NCI-H1436 (cell line): ENCODE results near the gene HIF1A.
"Not testable (repeated sequence)": the region's sequence is repeated elsewhere in the genome, so short reads cannot be mapped to it uniquely, and the experiment has no call there.

Experiments used
- DNase-seq: peaks from one replicate; lab custom pipeline; 2025; lab: John Stamatoyannopoulos, UW

The HIF1A gene

GRCh38 chr14:61708693-61709092 is 13.4 kb downstream of the HIF1A start:
- not testable (repeated sequence) for DNase-seq

DNA sequence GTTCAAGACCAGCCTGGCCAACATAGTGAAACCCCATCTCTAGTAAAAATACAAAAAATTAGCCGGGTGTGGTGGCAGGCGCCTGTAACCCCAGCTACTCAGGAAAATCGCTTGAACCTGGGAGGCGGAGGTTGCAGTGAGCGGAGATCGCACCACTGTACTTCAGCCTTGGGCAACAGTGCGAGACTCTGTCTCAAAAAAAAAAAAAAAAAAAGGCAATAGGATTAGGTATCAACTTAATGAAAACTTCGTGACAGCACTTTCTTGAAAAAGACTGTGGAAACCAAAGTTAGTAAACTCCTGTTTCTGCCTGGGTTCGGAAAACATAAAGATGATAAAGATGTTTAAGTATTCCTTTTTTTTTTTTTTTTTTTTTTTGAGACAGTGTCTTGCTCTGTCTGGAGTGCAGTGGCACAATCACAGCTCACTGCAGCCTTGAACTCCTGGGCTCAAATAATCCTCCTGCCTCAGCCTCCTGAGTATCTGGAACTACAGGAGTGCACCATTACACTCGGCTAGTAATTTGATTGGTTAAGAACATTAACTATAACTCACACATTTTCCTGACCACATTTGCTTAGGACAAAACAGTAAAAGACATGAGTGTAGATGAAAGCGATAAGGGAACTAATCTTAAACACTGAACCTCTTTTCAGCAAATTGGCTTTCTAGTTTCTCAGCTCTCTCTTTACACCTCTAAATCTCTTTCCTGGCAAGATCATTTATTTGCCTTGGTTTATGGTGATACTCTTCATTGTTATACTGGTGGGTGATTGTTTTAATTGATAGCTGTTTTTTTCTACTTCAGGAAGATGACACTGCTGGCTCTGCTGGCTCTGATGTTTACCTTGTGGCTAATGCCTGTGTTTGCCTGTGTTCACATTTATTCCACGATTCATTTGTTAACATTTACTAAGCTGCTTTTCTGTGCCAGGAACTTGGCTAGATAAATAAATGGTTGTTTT is 15.8 kb downstream of the HIF1A start:
- DNase-seq: no peak

DNA sequence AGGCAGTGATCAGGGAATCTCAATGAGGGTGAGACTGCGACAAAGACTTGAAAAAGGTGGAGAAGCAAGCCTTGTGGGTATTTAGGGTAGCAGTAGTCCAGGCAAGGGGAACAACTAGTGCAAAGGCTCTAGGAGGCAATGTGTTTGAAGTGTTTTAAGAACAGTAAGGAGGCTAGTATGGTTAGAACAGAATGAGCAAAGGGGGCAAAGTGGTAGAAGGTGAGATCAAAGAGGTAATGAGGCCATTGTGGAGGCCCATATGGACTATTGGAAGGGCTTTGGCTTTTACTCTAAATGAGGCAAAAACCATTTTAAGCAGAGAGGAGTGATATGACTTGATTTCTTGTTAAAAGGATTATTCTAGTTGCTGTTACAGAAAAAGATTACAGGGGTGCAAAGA is 16.8 kb downstream of the HIF1A start:
- no peak for DNase-seq

DNA sequence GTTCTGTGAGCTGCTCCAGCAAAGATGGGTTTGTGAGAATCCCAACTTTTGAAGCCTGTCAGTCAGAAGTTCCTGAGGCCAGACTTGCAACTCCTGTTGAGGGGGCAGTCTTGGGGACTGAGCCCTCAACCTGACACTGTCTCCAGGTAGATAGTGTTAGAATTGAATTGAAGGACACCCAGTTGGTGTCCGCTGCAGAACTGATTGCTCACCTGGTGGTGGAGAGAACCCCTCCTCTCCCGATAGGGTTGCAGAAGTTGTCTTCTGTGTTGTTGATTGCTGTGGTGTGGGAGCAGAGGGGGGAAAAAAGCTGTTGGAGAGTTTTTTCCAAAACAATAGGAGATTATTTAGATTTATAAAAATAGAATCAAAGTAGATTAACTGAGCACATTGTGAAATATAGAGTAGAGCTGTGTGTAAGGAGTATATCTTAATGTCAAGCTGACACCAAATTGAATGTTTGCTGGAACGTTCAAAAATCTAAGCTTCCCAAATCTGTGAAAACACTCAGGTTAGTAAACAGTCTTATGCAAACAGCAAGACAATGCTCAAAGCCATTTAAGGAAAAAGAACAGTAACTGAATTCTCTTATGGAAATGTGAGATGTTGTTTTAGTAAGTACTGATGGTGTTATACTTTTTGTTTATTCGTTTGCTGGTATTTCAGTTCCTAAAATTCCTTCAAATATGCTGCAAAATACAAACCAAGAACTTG is 18.6 kb downstream of the HIF1A start:
- no peak for DNase-seq

- DNase-seq: no peak
Observed at GRCh38 chr14:61716956-61717355, 21.6 kb downstream of the HIF1A start.

- no peak for DNase-seq
Observed at GRCh38 chr14:61718039-61718438, 22.7 kb downstream of the HIF1A start.

GRCh38 chr14:61719344-61720293 is 24.3 kb downstream of the HIF1A start:
- DNase-seq: no peak

DNA sequence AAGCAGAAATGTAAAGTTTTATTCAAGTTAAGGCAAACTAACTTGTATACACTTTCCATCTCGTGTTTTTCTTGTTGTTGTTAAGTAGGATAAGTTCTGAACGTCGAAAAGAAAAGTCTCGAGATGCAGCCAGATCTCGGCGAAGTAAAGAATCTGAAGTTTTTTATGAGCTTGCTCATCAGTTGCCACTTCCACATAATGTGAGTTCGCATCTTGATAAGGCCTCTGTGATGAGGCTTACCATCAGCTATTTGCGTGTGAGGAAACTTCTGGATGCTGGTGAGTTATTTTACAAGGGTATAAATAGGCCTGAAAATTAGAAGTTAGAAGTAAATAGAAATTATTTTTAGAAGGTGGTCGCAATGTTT is 25.0 kb downstream of the HIF1A start:
- no peak for DNase-seq

DNA sequence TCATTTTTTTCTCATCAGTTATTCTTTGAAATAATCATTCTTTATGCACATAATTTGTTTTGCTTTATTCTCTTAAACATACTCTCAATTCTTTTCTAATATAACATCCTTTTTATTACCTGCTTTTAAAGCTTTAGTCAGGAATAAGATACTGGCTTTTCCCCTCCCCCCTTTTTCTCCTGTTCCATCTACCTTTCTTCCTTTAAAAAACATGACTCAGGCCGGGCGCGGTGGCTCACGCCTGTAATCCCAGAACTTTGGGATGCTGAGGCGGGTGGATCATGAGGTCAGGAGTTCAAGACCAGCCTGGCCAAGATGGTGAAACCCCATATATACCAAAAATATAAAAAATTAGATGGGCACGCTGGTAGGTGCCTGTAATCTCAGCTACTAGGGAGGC is 25.4 kb downstream of the HIF1A start:
- no peak for DNase-seq

DNA sequence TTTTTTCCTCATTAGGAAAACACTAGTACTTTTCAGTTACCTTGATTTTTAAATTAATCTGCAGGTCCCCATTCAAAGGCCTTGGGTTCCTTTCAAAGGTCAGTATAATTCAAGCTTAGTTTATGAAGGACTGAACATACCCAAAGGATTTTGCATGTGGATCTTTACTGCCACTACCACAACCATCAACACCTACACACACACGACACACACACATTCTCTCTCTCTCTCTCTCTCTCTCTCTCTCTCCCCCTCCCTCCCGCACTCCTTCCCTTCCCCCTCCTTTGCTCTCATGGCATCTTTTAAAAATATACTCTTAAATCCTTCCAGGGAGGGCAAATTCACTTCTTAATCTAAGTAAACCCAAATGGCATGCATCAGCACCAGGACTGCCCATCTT is 28.8 kb downstream of the HIF1A start:
- DNase-seq: no peak

DNA sequence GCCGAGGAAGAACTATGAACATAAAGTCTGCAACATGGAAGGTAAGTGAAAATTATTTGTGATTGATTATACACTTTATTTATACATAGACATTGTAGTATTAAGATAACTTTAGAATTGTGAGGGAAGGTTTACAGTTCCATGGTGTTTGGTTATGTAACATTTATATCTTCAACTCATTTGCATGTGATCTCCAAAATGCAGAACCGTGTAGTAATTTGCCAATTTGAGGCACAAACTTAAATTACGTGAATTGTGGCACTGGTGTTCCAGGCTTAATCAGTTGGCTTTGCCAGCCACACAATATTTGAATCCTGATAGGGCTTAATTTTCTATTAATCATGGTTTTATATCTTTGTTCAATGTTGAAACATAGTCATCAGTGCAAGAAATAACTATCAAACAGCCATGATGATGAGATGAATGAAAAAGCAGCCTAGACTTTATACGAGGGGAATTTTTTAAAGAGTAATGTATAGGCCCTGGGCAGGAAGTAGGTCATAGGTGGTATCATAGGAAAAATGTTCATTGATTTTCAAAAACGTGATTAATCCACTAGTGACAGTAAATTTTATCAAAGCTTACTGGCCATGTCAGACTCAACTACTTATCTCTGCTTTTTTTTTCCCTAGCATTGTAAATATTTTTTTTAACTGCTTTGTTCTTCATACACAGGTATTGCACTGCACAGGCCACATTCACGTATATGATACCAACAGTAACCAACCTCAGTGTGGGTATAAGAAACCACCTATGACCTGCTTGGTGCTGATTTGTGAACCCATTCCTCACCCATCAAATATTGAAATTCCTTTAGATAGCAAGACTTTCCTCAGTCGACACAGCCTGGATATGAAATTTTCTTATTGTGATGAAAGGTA is 31.7 kb downstream of the HIF1A start:
- no peak for DNase-seq

DNA sequence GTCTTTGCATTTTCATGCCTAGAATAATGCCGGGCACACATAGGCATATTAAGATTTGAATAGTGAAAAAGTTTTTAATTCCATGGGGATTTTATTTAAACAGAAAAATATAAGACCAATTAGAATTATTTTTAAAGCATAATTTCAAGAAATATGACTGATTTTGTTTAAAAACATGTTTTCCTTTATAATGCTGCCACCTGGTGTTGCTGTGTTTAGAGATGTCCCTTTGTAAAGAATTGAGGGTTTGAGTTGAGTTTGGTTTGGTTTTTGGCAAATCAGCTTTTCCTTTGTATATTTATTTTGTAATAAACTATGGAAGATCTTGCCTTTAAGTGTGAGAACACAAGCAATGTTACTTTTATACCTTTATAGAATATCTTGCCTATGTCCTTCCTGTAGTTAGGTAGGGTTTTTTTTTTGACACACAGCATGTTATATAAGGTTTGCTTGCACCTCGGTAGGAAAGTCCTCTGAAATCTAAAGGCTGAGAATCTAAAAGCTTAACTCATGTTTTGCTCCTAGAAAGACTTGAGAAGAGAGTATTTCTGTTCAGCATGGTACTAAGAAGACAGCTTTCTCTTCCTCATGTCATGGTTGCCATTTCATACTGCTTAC is 35.6 kb downstream of the HIF1A start:
- no peak for DNase-seq

- no peak for DNase-seq
Observed at GRCh38 chr14:61733972-61734371, 38.7 kb downstream of the HIF1A start.

GRCh38 chr14:61736751-61737150 is 41.4 kb downstream of the HIF1A start:
- no peak for DNase-seq

DNA sequence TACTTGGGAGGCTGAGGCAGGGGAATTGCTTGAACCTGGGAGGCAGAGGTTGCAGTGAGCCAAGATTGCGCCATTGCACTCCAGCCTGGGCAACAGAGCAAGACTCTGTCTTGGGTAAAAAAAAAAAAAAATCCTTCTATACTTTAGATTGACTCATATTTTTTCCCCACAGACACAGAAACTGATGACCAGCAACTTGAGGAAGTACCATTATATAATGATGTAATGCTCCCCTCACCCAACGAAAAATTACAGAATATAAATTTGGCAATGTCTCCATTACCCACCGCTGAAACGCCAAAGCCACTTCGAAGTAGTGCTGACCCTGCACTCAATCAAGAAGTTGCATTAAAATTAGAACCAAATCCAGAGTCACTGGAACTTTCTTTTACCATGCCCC is 42.6 kb downstream of the HIF1A start:
- no peak for DNase-seq

- DNase-seq: no peak
Observed at GRCh38 chr14:61739133-61739532, 43.8 kb downstream of the HIF1A start.

- no peak for DNase-seq
Observed at GRCh38 chr14:61742371-61742770, 47.1 kb downstream of the HIF1A start.

- no peak for DNase-seq
Observed at GRCh38 chr14:61744238-61744637, 48.9 kb downstream of the HIF1A start.

DNA sequence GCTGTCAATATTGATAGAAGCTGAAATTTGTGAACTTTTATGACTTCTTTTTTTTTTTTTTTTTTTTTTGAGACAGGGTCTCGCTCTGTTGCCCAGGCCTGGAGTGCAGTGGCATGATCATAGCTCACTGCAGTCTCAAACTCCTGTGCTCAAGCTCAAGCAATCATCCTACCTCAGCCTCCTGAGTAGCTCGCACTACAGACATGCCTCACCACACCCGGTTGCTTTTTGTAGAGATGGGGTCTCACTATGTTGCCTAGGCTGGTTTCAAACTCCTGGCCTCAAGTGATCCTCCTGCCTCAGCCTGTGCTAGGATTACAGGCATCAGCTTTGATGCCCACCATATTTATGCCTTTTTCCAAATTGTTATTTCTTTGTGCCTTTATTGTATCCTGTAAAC is 51.0 kb downstream of the HIF1A start:
- DNase-seq: not testable (repeated sequence)

- no peak for DNase-seq
Observed at GRCh38 chr14:61746881-61747280, 51.6 kb downstream of the HIF1A start.

DNA sequence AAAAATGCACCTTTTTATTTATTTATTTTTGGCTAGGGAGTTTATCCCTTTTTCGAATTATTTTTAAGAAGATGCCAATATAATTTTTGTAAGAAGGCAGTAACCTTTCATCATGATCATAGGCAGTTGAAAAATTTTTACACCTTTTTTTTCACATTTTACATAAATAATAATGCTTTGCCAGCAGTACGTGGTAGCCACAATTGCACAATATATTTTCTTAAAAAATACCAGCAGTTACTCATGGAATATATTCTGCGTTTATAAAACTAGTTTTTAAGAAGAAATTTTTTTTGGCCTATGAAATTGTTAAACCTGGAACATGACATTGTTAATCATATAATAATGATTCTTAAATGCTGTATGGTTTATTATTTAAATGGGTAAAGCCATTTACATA is 52.0 kb downstream of the HIF1A start:
- no peak for DNase-seq
